ENCODE measurements around the gene KIF20A.

Gene KIF20A

DNA sequence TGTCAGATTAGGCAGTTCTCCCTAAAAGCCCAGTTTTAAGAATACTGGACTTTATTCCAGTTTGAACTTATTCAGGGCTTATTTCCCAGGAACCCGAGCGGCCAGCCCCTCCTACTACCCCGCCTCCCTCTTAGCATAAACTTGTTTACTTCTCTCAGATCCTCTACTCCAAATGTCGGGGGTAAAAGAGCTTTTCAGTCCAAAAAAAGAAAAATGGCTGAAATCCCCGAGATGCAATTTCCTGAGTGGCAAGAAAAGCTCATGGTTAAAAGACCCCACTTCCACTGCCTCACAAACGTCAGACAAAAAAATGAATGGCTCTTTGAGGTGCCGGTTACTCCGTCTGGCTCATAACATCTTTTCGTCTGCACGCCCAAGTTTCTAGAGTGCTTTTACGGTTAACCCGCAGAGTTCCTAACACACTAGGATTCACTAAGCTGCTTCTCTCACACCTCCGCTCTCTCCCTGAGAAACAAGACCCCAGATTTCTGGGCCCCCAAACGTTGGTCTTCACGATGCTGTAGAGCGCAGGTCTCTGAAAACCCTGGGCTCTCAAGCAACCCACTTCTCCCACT, 884 bp upstream of the KIF20A start:
- DNase-seq (ENCODE audit: low read depth) = peak; percentile 39
- TF ChIP-seq, protein P1, sequence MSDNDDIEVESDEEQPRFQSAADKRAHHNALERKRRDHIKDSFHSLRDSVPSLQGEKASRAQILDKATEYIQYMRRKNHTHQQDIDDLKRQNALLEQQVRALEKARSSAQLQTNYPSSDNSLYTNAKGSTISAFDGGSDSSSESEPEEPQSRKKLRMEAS (IDR thresholded peaks at IDR 0.05; ENCODE audit: low read depth, low read length) = no peak
- TF ChIP-seq, protein P2, sequence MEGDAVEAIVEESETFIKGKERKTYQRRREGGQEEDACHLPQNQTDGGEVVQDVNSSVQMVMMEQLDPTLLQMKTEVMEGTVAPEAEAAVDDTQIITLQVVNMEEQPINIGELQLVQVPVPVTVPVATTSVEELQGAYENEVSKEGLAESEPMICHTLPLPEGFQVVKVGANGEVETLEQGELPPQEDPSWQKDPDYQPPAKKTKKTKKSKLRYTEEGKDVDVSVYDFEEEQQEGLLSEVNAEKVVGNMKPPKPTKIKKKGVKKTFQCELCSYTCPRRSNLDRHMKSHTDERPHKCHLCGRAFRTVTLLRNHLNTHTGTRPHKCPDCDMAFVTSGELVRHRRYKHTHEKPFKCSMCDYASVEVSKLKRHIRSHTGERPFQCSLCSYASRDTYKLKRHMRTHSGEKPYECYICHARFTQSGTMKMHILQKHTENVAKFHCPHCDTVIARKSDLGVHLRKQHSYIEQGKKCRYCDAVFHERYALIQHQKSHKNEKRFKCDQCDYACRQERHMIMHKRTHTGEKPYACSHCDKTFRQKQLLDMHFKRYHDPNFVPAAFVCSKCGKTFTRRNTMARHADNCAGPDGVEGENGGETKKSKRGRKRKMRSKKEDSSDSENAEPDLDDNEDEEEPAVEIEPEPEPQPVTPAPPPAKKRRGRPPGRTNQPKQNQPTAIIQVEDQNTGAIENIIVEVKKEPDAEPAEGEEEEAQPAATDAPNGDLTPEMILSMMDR (IDR thresholded peaks at IDR 0.05; ENCODE audit: low read depth, low read length) = no peak
- TF ChIP-seq MYC (IDR thresholded peaks at IDR 0.05; ENCODE audit: low read depth, low read length) (no peak), POLR2A (IDR thresholded peaks at IDR 0.05; ENCODE audit: extremely low read depth, insufficient read length) (no peak)
- peak overlapping the region; percentile 100 for H3K4me3 ChIP-seq (ENCODE audit: low read depth, low read length)

DNA sequence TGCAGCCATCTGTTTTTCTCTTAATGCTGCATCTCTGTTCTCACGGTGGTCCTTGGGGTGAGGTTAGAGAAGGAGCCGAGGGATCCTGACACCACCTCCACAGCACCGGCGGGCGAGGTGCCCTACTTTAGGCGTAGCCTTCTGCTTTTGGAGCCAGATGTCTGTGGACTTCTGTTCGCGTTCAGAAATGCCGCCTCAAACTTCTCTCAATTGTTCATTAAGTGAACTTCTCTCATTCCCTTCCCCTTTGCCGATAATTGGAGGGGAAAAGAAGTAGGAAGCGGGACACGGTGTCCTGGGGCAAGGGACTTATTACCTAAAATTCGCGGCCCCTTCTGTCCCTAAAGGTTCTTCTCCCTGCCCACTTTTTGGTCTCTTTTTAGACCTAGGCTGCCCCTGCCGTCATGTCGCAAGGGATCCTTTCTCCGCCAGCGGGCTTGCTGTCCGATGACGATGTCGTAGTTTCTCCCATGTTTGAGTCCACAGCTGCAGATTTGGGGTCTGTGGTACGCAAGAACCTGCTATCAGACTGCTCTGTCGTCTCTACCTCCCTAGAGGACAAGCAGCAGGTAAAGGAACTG, 455 bp downstream of the KIF20A start:
- H3K4me3 ChIP-seq (ENCODE audit: low read depth, low read length) = peak overlapping the region; percentile 100
- peak; percentile 60 for DNase-seq (ENCODE audit: low read depth)
- TF ChIP-seq, protein P2 (IDR thresholded peaks at IDR 0.05; ENCODE audit: low read depth, low read length) = no peak
- TF ChIP-seq POLR2A (IDR thresholded peaks at IDR 0.05; ENCODE audit: extremely low read depth, insufficient read length) (no peak), MYC (IDR thresholded peaks at IDR 0.05; ENCODE audit: low read depth, low read length) (no peak)
- TF ChIP-seq, protein P1 (IDR thresholded peaks at IDR 0.05; ENCODE audit: low read depth, low read length) = no peak

DNA sequence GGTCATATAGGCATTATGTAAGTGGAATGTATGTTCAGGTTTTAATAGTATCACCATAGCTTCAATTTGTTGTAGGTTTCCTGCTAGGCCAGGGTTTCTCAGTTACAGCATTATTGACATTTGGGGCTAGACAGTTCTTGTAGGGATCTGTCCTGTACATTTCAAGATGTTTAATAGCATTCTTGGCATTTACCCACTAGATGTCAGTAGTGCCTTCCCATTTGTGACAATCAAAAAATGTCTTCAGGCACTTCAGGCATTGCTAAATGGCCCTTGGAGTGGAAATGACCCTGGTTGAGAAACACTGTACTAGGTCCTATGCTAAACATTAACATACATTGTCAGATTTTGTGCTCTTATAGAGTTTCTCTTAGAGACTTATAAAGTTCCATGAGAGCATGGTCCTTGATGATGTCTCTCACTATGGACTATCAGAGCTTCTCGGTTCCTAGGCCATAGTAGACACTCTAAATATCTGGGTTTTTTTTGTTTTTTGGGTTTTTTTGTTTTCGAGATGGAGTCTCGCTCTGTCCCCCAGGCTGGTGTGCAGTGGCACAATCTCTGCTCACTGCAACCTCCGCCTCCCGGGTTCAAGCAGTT, 1.4 kb downstream of the KIF20A start:
- peak; percentile 90 for DNase-seq (ENCODE audit: low read depth)
- TF ChIP-seq POLR2A (IDR thresholded peaks at IDR 0.05; ENCODE audit: extremely low read depth, insufficient read length) = no peak
- TF ChIP-seq, protein P1 (IDR thresholded peaks at IDR 0.05; ENCODE audit: low read depth, low read length) = 0 out of 2 replicates have a peak, but pooled peaks have one; percentile 14
- TF ChIP-seq MYC (IDR thresholded peaks at IDR 0.05; ENCODE audit: low read depth, low read length) = peak; percentile 43; the same call in 1 of the 2 replicates
- TF ChIP-seq, protein P2 (IDR thresholded peaks at IDR 0.05; ENCODE audit: low read depth, low read length) = peak; percentile 46
- H3K4me3 ChIP-seq (ENCODE audit: low read depth, low read length) = peak overlapping the region; percentile 100

DNA sequence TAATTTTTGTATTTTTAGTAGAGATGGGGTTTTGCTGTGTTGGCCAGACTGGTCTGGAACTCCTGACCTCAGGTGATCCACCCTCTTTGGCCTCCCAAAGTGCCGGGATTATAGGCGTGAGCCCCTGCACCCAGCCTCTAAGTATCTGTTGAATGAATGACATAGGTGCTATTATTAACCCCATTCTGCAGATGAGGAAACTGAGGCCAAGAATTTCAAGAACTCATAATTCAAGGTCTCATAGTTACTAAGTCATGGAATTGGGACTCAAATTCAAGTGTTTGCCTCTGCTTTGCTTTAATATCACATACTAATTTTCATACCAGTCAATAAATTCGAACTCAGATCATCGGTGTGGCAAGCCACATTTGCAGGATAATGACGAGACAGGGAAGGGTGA, 1.9 kb downstream of the KIF20A start:
- no peak for DNase-seq (ENCODE audit: low read depth)
- TF ChIP-seq, protein P1 (IDR thresholded peaks at IDR 0.05; ENCODE audit: low read depth, low read length) = no peak
- TF ChIP-seq POLR2A (IDR thresholded peaks at IDR 0.05; ENCODE audit: extremely low read depth, insufficient read length) (no peak), MYC (IDR thresholded peaks at IDR 0.05; ENCODE audit: low read depth, low read length) (no peak)
- TF ChIP-seq, protein P2 (IDR thresholded peaks at IDR 0.05; ENCODE audit: low read depth, low read length) = no peak

DNA sequence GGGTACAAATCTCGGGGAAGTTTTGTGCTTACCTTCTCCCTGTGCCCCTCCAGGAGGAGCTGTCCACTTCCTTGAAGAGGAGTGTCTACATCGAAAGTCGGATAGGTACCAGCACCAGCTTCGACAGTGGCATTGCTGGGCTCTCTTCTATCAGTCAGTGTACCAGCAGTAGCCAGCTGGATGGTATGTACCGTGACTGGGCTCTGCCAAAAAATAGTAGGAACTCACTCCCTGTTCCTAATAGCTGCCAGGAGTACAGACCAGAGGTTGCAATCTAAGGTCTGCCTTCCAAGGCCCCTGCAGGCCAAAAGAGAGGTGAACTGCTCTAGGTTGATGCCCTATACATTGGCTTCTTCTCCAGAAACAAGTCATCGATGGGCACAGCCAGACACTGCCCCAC, 3.9 kb downstream of the KIF20A start:
- H3K4me3 ChIP-seq (ENCODE audit: low read depth, low read length) = no peak overlapping the region
- TF ChIP-seq POLR2A (IDR thresholded peaks at IDR 0.05; ENCODE audit: extremely low read depth, insufficient read length) = no peak
- TF ChIP-seq, protein P1 (IDR thresholded peaks at IDR 0.05; ENCODE audit: low read depth, low read length) = no peak
- TF ChIP-seq, protein P2 (IDR thresholded peaks at IDR 0.05; ENCODE audit: low read depth, low read length) = no peak
- TF ChIP-seq MYC (IDR thresholded peaks at IDR 0.05; ENCODE audit: low read depth, low read length) = no peak
- no peak for DNase-seq (ENCODE audit: low read depth)

More for the DNA sequence above, 1.9 kb downstream of the KIF20A start:
- no peak overlapping the region for H3K4me3 ChIP-seq (ENCODE audit: low read depth, low read length)
